WI38 (cell line): ENCODE results near the gene CTBP2.

Experiments
- H3K4me3 ChIP-seq: 2 replicates; pipeline ENCODE4 v1.5.1; 2011; ENCODE audit warnings: low read depth, mild to moderate bottlenecking, control low read depth, low read length
- TF ChIP-seq, protein P1 (sequence below): IDR thresholded peaks from 2 replicates; pipeline ENCODE4 v1.5.1; 2012; ENCODE audit warnings: low read depth, mild to moderate bottlenecking, control low read depth, low read length

The CTBP2 gene

DNA sequence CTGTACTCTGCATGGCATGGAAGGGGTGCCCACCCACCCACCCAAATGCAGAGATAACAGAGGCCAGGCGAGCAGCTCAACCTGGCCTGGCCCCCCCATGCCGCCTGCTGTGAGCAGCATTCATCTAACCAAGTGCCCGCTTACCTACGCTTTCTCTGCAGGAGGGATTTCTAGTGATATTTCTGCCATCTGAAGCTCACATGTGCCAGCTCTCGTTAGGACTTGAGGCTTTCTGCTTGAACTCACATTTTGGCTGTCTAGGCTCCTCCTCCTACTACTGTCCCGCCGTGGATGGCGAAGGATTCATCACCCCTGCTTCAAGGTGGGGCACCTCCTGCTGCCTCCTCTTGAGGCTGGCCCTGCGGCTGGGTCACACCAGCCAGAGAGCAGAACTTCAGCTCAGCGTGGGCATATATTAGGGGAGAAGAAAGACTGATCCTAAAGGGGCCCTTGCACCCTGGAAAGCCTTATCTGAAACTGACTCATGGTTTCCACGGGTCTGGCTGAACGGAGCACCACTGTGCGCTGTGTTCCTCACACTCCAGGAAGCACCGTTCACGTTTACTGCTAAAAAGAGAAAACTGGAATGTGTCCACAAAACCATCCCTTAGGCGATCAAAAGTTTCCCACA is 45.5 kb downstream of the CTBP2 start:
- TF ChIP-seq, protein P1, sequence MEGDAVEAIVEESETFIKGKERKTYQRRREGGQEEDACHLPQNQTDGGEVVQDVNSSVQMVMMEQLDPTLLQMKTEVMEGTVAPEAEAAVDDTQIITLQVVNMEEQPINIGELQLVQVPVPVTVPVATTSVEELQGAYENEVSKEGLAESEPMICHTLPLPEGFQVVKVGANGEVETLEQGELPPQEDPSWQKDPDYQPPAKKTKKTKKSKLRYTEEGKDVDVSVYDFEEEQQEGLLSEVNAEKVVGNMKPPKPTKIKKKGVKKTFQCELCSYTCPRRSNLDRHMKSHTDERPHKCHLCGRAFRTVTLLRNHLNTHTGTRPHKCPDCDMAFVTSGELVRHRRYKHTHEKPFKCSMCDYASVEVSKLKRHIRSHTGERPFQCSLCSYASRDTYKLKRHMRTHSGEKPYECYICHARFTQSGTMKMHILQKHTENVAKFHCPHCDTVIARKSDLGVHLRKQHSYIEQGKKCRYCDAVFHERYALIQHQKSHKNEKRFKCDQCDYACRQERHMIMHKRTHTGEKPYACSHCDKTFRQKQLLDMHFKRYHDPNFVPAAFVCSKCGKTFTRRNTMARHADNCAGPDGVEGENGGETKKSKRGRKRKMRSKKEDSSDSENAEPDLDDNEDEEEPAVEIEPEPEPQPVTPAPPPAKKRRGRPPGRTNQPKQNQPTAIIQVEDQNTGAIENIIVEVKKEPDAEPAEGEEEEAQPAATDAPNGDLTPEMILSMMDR = no peak
- no peak overlapping the region for H3K4me3 ChIP-seq

DNA sequence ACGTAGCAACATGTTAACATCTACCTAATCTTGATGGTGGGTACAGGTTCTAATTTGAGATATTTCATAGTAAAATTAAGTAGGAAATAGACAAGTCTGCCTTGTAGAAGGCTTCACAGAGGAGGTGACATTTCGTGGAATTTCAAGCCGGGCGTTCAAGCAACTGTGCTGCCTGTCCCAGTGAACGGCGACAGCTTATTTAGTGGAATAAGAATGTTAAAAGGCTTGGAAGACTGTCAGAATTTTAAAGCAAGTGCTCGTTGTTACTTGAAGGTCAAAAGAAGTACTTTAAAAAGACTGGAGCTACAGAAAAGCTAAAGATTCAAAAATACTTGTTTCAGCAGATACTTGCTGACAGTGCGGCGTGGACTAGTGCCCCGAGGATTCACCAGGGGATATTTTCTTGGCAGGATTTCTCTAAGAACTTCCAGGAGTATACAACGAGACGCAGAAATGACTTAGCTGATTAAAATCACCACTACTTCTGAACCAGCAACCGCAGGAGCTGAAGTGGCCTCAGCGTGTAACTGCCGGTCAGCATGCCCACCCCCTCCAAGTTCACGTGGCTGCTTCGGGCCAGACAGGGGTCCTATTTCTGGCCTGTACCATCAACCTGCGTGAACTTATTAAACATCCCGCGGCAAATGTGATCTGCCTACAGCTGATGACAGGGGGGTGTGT is 46.5 kb downstream of the CTBP2 start:
- no peak overlapping the region for H3K4me3 ChIP-seq
- TF ChIP-seq, protein P1 = no peak

DNA sequence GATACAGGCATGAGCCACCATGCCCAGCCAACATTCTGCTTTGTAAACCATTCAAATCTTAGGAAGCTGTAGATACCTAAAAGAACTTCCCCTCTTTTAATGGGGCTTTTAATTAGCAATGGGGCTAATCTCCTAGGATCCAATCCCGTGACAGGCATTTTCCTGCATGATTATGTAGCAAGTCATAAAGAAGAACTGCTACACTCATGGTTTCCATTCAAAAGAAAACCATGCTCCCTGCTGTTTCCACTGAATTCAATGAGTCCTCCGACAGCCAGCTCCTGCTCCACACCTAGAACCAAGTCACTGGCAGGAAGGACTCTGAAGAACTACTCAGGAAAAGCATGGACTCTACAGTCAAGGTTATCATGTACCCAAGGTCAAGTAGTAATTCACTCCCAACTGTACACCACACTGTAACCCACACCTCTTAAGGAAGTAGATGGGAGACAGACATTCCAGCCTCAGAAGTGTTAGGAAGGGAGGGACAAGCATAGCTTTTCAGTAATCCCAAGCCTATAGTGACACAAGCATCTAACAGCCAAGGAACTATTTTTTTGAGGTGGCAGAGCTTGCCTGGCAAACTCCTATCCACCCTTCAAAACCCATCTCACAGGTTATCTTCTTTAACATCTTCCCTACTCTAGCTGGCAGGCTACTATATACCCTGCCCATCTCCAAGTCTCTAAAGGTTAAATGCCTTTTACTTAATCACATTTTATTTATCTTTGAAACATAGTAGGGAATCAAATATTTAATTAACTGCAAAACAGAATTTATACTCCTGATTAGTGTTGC is 47.5 kb downstream of the CTBP2 start:
- TF ChIP-seq, protein P1 = no peak
- no peak overlapping the region for H3K4me3 ChIP-seq

DNA sequence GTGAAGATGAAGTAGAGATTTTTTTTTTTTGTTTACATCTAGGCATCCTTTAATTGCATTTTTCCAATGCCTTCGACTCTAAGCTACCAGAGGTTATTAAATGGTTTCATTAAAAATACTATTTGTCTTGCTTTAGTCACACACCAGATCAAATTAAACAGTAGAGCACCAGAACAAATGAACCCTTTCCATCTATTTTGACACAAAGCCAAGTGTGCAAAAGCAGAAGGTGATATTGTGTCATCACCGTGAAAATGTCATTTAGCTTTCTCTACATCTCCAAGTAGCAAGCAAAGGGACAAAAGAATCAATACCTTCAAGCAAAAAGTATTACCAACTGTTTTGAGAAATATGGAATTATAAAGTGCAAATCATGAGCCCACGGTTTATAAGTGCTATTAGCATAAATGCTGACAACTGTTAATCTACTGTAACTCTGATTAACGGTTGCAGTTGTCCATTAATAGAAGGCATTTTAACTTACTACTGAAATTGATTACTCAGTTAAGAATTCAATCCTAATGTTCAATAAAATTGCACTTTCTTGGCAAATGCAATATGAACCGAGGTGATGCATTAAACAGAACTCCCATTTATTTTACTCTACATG is 49.1 kb downstream of the CTBP2 start:
- TF ChIP-seq, protein P1 = no peak
- H3K4me3 ChIP-seq = no peak overlapping the region

DNA sequence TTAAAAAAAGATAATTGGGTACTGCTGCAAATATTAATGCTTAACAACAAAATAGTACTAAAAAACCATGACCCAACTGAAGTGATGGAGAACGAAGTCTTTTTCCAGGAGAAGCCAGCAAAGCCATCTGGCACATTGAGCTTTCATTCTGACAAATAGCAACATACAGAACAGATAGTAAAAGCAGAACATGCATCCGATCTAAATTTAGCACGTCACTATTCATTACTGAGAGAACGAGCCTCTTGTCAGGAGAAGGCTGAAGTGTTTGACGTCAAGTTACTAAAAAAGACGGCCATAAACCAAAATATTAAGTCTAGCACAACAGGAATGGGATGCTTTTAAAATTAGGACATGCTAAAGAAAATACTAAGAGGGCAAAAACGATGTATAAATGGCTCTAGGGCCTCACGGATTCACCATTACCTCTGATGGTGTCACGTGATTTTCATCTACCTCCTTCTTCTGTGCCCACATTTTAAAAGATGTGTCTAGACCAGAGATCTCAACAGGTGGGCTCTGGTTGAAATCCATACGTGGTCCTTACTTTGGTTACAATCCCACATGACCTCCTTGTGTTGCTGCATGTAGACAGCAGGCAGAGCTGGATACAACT is 52.3 kb downstream of the CTBP2 start:
- no peak overlapping the region for H3K4me3 ChIP-seq
- TF ChIP-seq, protein P1 = no peak

DNA sequence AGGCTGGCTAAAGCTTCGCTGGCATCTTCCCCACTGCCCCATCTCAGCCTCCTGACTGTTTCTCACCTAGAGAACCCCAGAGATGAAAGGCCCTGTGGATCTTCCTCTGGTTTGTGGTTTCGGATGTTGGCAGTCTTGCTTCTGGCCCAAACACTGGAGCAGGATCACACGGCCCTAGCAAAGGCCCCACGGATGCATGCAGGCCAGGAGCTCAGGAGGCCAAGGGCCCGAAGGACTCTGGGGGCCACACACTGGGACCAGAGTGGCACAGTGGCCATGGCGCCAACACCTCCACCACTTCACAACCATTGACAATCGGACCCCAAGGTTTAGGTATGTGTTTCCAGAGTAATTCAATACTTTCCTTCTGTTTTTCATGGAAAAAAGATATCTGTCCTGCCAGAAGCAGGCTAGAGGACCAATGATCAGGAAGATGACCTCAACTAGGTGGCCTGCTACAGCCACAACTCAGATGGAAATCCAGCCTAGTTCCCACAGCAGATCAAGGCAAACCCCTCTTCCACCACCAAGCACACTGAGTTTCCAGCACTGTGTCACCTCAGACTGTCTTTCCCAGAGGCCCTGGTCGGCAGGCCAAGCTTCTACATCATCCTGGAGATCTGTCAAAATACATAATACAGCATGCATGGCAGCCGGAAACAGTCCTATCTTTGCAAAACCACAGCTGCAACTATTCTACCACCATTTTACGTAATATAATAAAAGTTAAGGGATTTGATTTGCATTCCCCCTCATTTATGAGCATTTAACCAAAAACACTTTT is 53.0 kb downstream of the CTBP2 start:
- no peak overlapping the region for H3K4me3 ChIP-seq
- TF ChIP-seq, protein P1 = no peak
